Fibroblast of the conjunctiva (primary cell): ENCODE results near the gene ZFHX3.

Experiments used
- DNase-seq: peaks from one replicate; pipeline ENCODE4 v3.0.0-alpha.2; 2010; ENCODE audit warnings: low read depth

ZFHX3 gene

GRCh38 chr16:72743011-72743761, 304.7 kb downstream of the ZFHX3 start:
- DNase-seq = no peak

GRCh38 chr16:72740347-72740746, 307.6 kb downstream of the ZFHX3 start:
- DNase-seq = no peak

- no peak for DNase-seq
Observed at GRCh38 chr16:72739577-72739976, 308.4 kb downstream of the ZFHX3 start.

- no peak for DNase-seq
Observed at GRCh38 chr16:72736074-72736473, 311.9 kb downstream of the ZFHX3 start.
